SK-N-DZ (cell line): ENCODE measurements around the gene ADGRL1.
"Not testable (repeated sequence)": the region's sequence is repeated elsewhere in the genome, so short reads cannot be mapped to it uniquely, and the experiment has no call there.

Experiments used
- DNase-seq: peaks from one replicate; pipeline ENCODE4 v3.0.0-alpha.2; 2015; ENCODE audit warnings: low spot score

The ADGRL1 gene

DNA sequence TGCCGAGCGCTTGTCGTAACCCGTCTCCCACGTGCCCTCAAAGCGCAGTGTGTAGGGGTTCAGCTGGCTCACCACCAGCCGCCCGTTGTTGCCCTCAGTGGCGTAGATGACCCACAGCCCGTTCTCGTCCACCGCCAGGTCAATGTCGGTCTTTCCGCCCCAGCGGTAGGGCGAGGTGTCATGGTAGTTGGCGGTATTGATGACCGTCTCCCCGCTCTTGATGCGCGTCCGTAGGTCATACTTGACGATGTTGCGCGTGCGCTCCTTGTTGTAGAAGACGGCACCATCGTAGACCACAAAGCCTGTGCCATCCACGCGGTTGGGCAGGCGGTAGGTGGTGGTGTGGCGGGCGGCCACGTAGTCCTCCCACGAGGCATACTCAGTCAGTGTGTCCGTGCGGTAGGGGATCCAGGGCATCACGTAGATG lies 43.1 kb downstream of the ADGRL1 start:
- DNase-seq, result no peak

GRCh38 chr19:14161305-14161704 lies 44.7 kb downstream of the ADGRL1 start:
- no peak for DNase-seq

GRCh38 chr19:14160017-14160703 lies 45.8 kb downstream of the ADGRL1 start:
- DNase-seq, result no peak

GRCh38 chr19:14159059-14159458 lies 46.9 kb downstream of the ADGRL1 start:
- DNase-seq, result no peak

DNA sequence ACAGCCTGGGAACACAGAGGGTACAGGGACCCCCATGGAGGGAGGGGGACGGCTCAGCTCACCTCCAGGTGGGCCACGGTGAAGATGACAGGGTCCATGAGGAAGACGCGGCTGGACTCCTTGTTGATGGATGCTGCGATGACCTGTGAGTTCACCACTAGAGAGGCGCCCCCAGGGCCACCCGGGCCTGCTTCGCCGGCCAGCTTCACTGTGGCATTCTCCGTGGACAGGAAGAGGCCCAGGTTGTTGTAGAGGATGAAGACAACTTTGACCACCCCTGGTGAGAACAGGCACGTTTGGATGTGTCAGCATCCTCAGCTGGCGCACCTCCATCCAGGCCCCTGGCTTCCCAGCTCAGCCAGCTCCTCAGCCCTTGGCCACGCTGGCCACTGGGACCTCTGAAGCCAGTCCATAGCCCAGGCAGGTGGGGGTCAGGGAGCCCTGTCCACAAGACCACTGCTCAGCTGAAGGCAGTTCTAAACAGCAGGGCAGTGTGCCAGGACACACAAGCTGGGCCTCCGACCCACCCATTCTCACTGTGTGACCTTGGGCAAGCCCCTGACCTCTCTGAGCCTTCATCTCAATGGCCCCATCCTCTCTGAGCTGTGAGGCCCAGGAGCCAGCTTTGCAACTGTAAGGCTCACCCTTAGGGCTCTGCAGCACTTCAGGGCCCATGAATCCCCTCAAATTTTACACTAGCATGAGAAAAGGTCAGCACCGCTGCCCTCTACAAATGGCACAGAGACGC lies 47.5 kb downstream of the ADGRL1 start:
- no peak for DNase-seq

DNA sequence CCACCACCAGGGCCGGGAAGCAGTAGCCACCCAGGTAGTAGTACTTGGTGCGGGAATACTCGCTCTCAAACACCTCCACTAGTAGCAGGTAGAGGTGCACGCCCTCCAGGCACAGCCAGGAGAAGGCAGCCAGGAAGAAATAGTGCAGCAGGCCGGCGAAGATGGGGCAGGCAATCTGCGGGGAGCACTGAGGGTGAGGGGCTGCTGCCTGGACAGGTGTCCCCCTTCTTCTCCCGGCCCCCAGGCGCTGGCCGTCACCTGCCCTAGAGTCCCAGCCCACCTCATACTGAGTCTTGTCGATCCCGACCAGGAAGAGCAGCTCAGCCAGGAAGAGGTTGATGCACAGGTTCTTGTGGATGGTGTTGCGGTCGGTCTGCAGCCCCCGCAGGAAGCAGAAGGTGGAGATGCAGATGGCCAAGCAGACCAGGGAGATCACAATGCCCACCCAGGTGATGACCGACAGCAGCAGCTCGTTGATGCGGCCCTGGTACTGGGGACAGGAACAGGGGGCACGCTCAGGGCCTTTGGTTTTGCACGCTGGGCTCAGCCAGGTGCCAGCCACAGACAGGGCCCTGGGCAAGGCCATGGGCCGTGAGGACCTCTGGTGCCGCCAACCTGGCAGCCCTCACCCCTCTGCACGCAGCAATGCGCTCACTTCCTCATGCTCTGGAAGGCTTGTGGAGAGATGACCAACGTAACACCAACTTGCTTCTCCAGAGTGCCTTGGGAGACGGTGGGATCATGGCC lies 48.8 kb downstream of the ADGRL1 start:
- DNase-seq, result no peak

DNA sequence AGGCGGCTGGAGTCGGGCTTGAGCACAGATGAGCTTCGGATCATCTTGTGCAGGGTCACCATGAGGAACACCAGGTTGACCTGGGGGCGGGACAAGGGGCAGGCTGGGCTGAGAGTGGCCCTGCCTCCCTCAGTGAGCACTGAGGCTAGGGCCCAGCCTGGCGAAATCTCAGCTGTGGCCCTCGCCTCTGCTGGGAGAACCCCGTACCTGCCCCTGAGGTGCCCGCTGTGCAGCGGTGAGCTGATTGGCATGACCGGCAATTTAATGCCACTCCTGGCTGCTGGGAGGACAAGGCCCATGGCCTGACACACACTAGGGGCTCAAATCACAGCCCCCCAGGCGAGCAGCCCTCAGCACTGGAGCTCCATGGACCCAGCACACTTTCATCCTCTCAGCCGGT lies 49.8 kb downstream of the ADGRL1 start:
- DNase-seq, result no peak

DNA sequence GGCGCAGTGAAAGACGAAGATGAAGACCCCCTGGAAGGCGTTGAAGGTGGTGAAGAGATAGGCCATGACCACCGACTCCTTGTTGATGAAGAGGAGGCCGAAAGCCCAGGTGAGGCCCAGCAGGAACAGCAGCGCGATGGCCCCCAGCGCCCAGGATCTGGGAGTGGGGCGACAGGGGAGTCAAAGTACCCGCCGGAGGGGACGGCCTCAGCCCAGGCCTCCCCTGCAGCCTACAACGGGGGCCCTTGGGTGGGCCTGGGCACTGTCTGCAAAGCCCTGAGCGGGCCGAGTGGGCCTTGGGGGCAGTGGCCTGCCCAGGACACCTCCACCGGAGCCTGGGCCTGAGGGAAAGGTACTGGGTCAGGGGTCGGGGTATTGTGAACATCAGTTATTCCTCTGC lies 50.6 kb downstream of the ADGRL1 start:
- DNase-seq, result no peak

GRCh38 chr19:14152713-14153112 lies 53.3 kb downstream of the ADGRL1 start:
- no peak for DNase-seq

DNA sequence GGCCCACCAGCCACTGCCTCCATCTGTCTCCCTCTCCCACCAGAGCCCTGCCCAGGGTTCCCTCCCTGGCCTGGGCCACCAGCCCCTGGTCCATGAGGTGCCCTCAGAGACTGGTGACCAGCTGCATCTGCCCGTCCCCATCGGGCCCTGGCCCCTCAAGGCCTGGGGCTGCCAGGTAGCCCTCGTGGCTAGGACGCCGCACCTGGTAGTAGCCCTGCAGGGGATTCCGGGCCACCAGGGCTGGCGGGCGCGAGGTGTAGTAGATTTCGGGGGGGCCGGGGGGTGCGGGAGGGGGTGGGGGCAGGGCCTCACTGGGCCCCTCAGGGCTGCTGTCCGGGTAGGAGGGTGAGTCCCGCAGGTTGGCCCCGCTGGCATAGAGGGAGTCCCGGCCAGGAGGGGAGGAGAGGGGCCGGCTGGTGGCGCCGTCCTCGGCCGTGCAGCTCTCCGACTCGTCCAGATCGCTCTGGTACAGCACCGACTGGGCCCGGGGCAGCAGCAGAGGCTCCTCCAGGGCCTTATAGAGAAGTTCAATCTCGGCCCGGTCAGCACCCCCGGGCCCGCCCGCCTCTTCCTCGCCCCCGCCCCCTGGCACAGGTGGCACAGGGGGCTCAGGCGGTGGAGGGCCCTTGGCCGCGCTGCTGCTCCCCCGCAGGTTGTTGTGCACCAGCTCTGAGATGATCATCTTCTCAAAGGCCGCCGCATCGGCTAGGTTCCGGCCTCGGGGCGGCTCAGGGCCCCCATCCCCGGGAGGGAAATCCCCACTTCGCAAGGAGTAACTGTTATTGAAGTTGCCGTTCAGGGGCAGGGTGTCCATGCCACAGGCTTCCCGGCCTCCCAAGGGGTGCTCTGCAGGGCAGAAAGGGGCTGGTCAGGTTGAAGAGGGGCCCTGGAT lies 55.0 kb downstream of the ADGRL1 start:
- no peak for DNase-seq

- DNase-seq, result no peak
Measured at GRCh38 chr19:14150041-14150769, 55.8 kb downstream of the ADGRL1 start.

DNA sequence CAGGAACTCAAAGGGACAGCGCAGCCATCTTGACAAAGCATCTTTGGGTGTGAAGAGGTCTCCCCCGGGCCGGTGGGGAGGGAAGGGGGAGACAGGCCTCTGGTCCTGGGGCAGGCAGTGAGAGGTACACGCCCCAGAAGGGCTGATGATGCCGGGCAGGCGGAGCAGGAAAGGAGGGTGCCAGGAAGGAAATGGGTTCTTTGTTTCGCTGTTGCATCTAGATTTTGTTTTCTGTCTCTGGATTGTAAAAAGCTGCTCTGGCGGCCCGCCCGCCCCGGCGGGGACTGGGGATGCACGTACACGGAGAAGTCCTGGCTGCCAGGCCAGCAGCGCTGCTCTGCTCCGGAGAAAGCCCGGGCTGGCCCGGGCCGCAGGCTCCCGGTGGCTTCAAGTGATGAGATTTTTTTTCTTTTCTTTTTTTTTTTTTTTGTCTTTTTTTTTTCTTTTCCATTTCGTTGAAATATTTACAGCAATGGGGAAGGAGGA lies 56.4 kb downstream of the ADGRL1 start:
- DNase-seq, result no peak

GRCh38 chr19:14148751-14149410 lies 57.1 kb downstream of the ADGRL1 start:
- DNase-seq, result no peak

- peak; percentile 69 for DNase-seq
Measured at GRCh38 chr19:14147797-14148605, 58.0 kb downstream of the ADGRL1 start.

DNA sequence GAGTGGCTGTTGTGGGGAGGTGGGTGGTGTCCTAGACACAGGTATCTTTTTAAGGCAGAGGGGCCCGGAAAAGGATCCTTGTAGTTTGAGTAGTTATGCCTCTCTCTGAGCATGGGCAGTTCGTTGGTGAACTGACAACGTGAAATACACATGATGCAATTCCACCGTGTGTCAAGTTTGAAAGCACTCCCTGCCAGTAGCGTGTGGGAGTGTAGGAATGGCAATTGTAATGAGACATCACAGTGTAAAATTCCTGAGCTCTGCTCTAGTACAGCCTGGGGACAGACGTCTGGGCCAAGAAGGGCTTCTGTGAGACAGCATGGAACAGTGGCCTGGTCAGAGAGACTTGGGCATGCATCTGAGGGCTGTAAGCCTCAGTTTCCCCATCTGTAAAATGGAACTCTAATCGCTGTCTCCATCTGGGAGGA lies 59.2 kb downstream of the ADGRL1 start:
- DNase-seq, result no peak

DNA sequence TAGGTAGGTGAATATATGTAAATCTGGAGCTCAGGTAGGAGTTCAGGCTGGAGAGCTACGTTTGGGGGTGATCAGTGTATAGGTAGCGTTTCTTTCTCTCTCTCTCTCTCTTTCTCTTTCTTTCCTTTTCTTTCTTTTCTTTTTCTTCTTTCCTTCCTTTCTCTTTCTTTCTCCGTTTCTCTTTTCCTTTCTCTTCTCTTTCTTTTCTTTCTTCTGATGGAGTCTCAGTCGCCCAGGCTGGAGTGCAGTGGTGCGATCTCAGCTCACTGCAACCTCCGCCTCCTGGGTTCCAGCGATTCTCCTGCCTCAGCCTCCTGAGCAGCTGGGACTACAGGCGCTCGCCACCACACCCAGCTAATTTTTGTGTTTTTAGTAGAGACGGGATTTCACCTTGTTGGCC lies 59.8 kb downstream of the ADGRL1 start:
- not testable (repeated sequence) for DNase-seq

DNA sequence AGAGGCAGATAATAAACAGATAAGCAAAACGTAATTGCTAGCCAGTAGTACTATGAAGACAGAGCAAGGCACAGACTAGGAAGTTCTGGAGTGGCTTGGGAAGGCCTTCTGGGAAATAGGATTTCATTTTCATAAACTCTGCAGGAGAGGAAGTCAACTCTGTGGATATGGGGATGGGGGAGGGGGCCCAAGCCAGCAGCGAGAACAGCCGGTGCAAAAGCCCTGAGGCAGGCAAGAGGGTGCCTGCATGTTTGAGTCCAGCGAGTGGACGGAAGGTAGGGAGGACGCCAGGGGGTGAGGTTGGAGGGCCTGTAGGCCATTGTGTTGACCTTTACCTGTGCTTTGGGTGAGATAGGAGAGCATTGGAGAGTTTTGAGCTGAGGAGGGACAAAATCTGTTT lies 60.6 kb downstream of the ADGRL1 start:
- DNase-seq, result no peak

DNA sequence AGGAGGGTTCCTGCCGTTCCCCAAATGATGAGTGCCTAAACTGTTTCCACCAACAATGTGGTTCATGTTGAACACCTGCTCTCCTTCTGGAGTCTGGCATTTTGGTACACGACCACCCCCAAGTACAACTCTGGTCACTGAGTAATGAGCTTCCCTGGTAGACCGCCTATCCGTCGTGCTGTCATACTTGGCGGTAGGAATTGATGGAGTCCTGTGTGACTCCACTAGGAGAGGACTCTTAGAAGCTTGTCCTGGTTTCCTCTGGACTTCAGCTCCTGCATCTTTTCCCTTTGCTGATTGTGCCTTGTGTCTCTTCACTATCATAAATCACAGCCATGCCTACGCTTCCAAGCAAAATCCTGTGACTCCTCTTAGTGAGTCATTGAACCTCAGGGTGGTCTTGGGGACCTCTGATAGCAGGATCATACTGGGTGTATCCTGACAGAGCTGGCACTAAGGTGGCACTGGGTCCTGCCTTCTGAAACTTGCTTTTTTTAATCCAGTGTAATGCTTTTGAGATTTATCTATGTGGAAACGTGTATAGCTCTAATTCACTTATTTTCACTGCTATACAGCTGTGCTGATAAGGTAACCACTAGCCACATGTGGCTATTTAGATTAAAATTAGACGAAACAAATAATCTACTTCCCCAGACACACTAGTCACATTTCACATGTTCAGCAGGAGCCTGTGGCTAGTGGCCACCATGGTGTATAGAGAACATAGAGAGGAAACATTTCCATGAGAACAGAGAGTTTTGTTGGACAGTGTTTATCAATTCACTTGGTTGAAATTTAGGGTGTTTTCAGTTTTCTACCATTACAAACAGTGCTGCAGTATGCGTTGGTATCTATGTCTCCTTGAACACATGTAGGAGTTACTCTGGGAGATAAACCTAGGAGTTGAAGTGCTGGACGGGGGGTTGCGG lies 63.4 kb downstream of the ADGRL1 start:
- no peak for DNase-seq
